HepG2 (cell line): ENCODE data around the gene PHF2. TPM values are rescaled to one million over a fixed set of nuclear protein-coding genes. Genes with fewer than 3 reads are reported as not detected.

ENCODE experiments used
- ATAC-seq: fragments of 200-7000 bp; cut with Tn5 transposase; 3 replicates; pipeline ENCODE4 v1.9.1; 2020; ENCODE audit warnings: mild to moderate bottlenecking, moderate library complexity
- BruUV-seq: library from RNA; stranded (reverse); fragments of 400-500 nt; replicated peaks from 2 replicates; lab custom pipeline; 2021; lab: Mats Ljungman, UMichigan
- CTCF ChIA-PET: fragments of 300-600 bp; formaldehyde crosslinking; extraction: SDS; loops from one replicate; lab custom pipeline; 2021; ENCODE audit warnings: low total read pairs, inconsistent platforms, low intra/inter-chr PET ratio; lab: Yijun Ruan, JAX
- POLR2A ChIA-PET: fragments of 350-600 bp; sonication (Branson Sonifier 250); formaldehyde crosslinking; loops from one replicate; lab custom pipeline; 2020; ENCODE audit warnings: antibody characterized with exemption, inconsistent platforms; lab: Yijun Ruan, JAX
- DNase-seq: peaks from one replicate; pipeline ENCODE4 v3.0.0-alpha.2; 2015; ENCODE audit warnings: low spot score
- FAIRE-seq: peaks from 3 replicates; lab custom pipeline; 2011; peaks lifted over from hg19 to GRCh38; lab: Jason Lieb, UNC
- H2AFZ ChIP-seq: one replicate; pipeline ENCODE4 v1.6.1; 2011; ENCODE audit warnings: low read length, inconsistent platforms
- H3K27ac ChIP-seq: fragments of 300-600 bp; 3 replicates; pipeline ENCODE4 v1.8.0; 2011; ENCODE audit warnings: mixed run types, mild to moderate bottlenecking, mixed read lengths, low read length, inconsistent platforms; ENCODE audit not compliant: insufficient read depth; ENCODE audit errors: extremely low read length
- H3K27me3 ChIP-seq, 2 experiments: fragments of 200-600 bp in 1 of 2; 2 replicates in 1 of 2; 3 replicates in 1 of 2; pipeline versions ENCODE4 v1.6.0 to v1.8.0; 2011; ENCODE audit warnings: low read length in 2 of 2, mild to moderate bottlenecking in 2 of 2, moderate library complexity in 2 of 2, inconsistent platforms in 1 of 2; ENCODE audit not compliant: insufficient read depth in 2 of 2, control insufficient read depth in 1 of 2
- H3K36me3 ChIP-seq, 2 experiments: fragments of 200-600 bp in 1 of 2; replicated peaks in 1 of 2; 2 replicates in 1 of 2; 3 replicates in 1 of 2; pipeline versions ENCODE4 v1.5.1 to v1.8.0; 2011; ENCODE audit warnings: low read length in 2 of 2, inconsistent platforms in 1 of 2; ENCODE audit not compliant: insufficient read depth in 2 of 2, control insufficient read depth in 1 of 2
- H3K4me1 ChIP-seq: 2 replicates; pipeline ENCODE4 v1.5.1; 2012; ENCODE audit warnings: low read length, inconsistent platforms; ENCODE audit not compliant: insufficient read depth
- H3K4me2 ChIP-seq: 2 replicates; pipeline ENCODE4 v1.6.0; 2011; ENCODE audit warnings: low read depth, low read length, inconsistent platforms
- H3K4me3 ChIP-seq, 3 experiments: fragments of 200-600 bp in 1 of 3; sonication (generic), shearing (Covaris generic) in 1 of 3; replicated peaks in 1 of 3; 2 replicates each; pipeline ENCODE4 v1.5.1; 2011 to 2016; ENCODE audit warnings: low read length in 3 of 3, inconsistent platforms in 2 of 3, low read depth in 2 of 3, mild to moderate bottlenecking in 2 of 3, control low read depth in 1 of 3, mixed read lengths in 1 of 3; ENCODE audit not compliant: insufficient read depth in 1 of 3
- H3K79me2 ChIP-seq: one replicate; pipeline ENCODE4 v1.6.1; 2011; ENCODE audit warnings: low read length, inconsistent platforms; ENCODE audit not compliant: insufficient read depth
- H3K9ac ChIP-seq: 2 replicates; pipeline ENCODE4 v1.6.0; 2011; ENCODE audit warnings: mild to moderate bottlenecking, low read depth, low read length, inconsistent platforms; ENCODE audit not compliant: insufficient read depth
- H3K9me3 ChIP-seq: 2 replicates; pipeline ENCODE4 v1.5.1; 2012; ENCODE audit warnings: mild to moderate bottlenecking, low read length
- H4K20me1 ChIP-seq: 2 replicates; pipeline ENCODE4 v1.6.0; 2011; ENCODE audit warnings: inconsistent platforms, mild to moderate bottlenecking, low read length, moderate library complexity; ENCODE audit not compliant: insufficient read depth
- AGO2 ChIP-seq: fragments of 200-400 bp; formaldehyde crosslinking; optimal IDR thresholded peaks from 2 replicates; pipeline ENCODE3; 2017; ENCODE audit warnings: mild to moderate bottlenecking, low read depth, low read length, moderate library complexity
- ARID5B ChIP-seq: IDR thresholded peaks from 2 replicates; pipeline ENCODE4 v1.4.0; 2020; ENCODE audit warnings: mild to moderate bottlenecking, missing genetic modification reagents
- CBFB ChIP-seq: sonication (generic); formaldehyde crosslinking; IDR thresholded peaks from 2 replicates; pipeline ENCODE4 v1.4.0; 2020; ENCODE audit warnings: missing genetic modification reagents
- HOXA5 ChIP-seq: sonication (generic); formaldehyde crosslinking; IDR thresholded peaks from 2 replicates; pipeline ENCODE4 v1.4.0; 2020; ENCODE audit warnings: missing genetic modification reagents
- KLF6 ChIP-seq: IDR thresholded peaks from 2 replicates; pipeline ENCODE4 v1.8.0; 2016; ENCODE audit warnings: missing biosample characterization, missing genetic modification reagents
- KMT2A ChIP-seq: sonication (generic); formaldehyde crosslinking; IDR thresholded peaks from 2 replicates; pipeline ENCODE4 v1.4.0; 2020; ENCODE audit warnings: missing genetic modification reagents
- MLLT10 ChIP-seq: sonication (generic); formaldehyde crosslinking; IDR thresholded peaks from 2 replicates; pipeline ENCODE4 v1.4.0; 2020; ENCODE audit warnings: missing genetic modification reagents
- SMARCC2 ChIP-seq: fragments of 450-650 bp; IDR thresholded peaks from 2 replicates; pipeline ENCODE4 v1.6.1; 2017; ENCODE audit warnings: antibody characterized with exemption, mild to moderate bottlenecking
- SUZ12 ChIP-seq: fragments of 150-350 bp; IDR thresholded peaks from 2 replicates; pipeline ENCODE4 v1.6.1; 2014; ENCODE audit warnings: low read depth, low read length
- TBP ChIP-seq: sonication (generic); formaldehyde crosslinking; IDR thresholded peaks from 2 replicates; pipeline ENCODE4 v1.5.0; 2020; ENCODE audit warnings: missing genetic modification reagents
- ZNF343 ChIP-seq: sonication (generic); formaldehyde crosslinking; IDR thresholded peaks from 2 replicates; pipeline ENCODE4 v1.4.0; 2020; ENCODE audit warnings: mild to moderate bottlenecking, missing genetic modification reagents
- WGBS: methylation state at CpG from one replicate; pipeline ENCODE4 v1.1.6; 2017; ENCODE audit warnings: low lambda C conversion rate; 5-methylcytosine and 5-hydroxymethylcytosine counted together
- in situ Hi-C: cut with HindIII; loops from 2 replicates; pipeline ENCODE4 v1.10.0; 2017; ENCODE audit warnings: low pct_unique_long_range_greater_than_20kb; ENCODE audit not compliant: extremely low pct_ligation_motif_present
- intact Hi-C: fragments of 100-400 bp; cut with micrococcal nuclease; formaldehyde crosslinking; loops from one replicate; pipeline ENCODE4 v1.10.0; 2022; ENCODE audit not compliant: unreplicated experiment
- polyA plus RNA-seq, 8 experiments: library from polyadenylated mRNA; depleted of rRNA in 3 of 8; stranded (reverse) in 7 of 8; unstranded in 1 of 8; fragments of >200 nt; fragmentation: Illumina TruSeq in 4 of 8; extraction: Trizol in 4 of 8; gene quantifications; 2 replicates each; pipeline versions ENCODE4 v1.2.1 to v1.2.3, GENCODE V29; 2011 to 2016; ENCODE audit warnings: low read depth in 4 of 8, missing spikeins in 1 of 8, mixed read lengths in 1 of 8; ENCODE audit not compliant: insufficient read depth in 1 of 8
- total RNA-seq, 5 experiments: library from RNA; depleted of rRNA; stranded (reverse); fragments of >200 nt; fragmentation: Illumina TruSeq; extraction: Trizol; gene quantifications; 2 replicates each; pipeline ENCODE4 v1.2.3, GENCODE V29; 2016; ENCODE audit warnings: low read depth in 1 of 5

PHF2 gene
- total and polyA plus RNA-seq, 2 of the 13 experiments (the other 11 are each of a cell fraction or from before 2014, with no cell fraction given) = 6.6 to 9.1 TPM

- no peaks in the 10 kb centered on the region for H3K27me3 ChIP-seq
- peaks cover 10% of the 10 kb centered on the region for H3K79me2 ChIP-seq
- no peak for FAIRE-seq
- H3K9me3 ChIP-seq = no peaks in the 10 kb centered on the region
- BruUV-seq = no TSS peak
- no peaks in the 10 kb centered on the region for H3K36me3 ChIP-seq
- 89% methylated on average over 2 of the region's 2 CpGs for WGBS
- H3K27ac ChIP-seq = no peak overlapping the region
- ChIA-PET POLR2A (no interaction called here), CTCF (no interaction called here)
- H4K20me1 ChIP-seq = 0 out of 2 replicates have a peak, but pooled peaks cover 3% of the 10 kb centered on the region
- ATAC-seq = no peak
- in situ Hi-C loops (no loop called here), intact Hi-C loops (no loop called here)
- no peaks in the 10 kb centered on the region for H3K4me1 ChIP-seq
- TF ChIP-seq ZNF343 (CRISPR knock-in tag) (no peak), SMARCC2 (no peak), MLLT10 (CRISPR knock-in tag) (no peak), AGO2 (no peak), KLF6 (CRISPR knock-in tag) (no peak), HOXA5 (CRISPR knock-in tag) (no peak), SUZ12 (no peak), TBP (CRISPR knock-in tag) (no peak), CBFB (no peak), ARID5B (CRISPR knock-in tag) (no peak), KMT2A (CRISPR knock-in tag) (no peak)
- H3K4me3 ChIP-seq = no peak overlapping the region
- DNase-seq = no peak
- no peak overlapping the region for H3K4me2 ChIP-seq
- H2AFZ ChIP-seq = no peak overlapping the region
- no peak overlapping the region for H3K9ac ChIP-seq
Observed at GRCh38 chr9:93616044-93616443, 39.7 kb downstream of the PHF2 start.
